SU-DHL-6 (cell line): Measurements from ENCODE around the gene CDK19.

ENCODE experiments used
- EZH2phosphoT487 ChIP-seq: fragments of 200-600 bp; sonication (generic), shearing (Covaris generic); conservative IDR thresholded peaks from 2 replicates; pipeline ENCODE4 v1.6.1; 2018; ENCODE audit warnings: mild to moderate bottlenecking, antibody characterized with exemption, low read length, moderate library complexity, mixed read lengths
- TF ChIP-seq, protein P1 (sequence below): fragments of 200-600 bp; sonication (generic); IDR thresholded peaks from one replicate; pipeline ENCODE4 v1.5.1; 2017; ENCODE audit warnings: antibody characterized with exemption, mild to moderate bottlenecking, low read length, moderate library complexity; ENCODE audit not compliant: insufficient read depth, poor library complexity, severe bottlenecking

DNA sequence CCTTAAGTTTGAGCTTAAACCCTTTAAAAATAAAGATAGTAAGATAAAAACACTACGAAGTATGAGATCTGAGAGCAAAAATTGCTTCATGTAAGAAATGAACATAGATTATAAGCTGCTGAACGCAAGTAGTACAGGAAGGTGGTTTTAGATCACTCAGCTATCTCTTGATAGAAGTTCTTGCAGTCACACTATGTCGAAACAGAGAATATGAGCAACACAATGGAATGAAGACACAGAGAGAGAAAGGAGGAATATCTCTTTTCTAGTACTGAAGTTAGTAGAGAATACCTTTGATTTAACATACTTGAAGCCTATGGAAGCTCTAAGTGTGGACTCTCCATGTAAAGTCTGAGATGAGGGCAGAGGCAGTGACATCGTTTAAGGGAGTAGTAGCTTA lies 162.7 kb downstream of the CDK19 start:
- TF ChIP-seq, protein P1, sequence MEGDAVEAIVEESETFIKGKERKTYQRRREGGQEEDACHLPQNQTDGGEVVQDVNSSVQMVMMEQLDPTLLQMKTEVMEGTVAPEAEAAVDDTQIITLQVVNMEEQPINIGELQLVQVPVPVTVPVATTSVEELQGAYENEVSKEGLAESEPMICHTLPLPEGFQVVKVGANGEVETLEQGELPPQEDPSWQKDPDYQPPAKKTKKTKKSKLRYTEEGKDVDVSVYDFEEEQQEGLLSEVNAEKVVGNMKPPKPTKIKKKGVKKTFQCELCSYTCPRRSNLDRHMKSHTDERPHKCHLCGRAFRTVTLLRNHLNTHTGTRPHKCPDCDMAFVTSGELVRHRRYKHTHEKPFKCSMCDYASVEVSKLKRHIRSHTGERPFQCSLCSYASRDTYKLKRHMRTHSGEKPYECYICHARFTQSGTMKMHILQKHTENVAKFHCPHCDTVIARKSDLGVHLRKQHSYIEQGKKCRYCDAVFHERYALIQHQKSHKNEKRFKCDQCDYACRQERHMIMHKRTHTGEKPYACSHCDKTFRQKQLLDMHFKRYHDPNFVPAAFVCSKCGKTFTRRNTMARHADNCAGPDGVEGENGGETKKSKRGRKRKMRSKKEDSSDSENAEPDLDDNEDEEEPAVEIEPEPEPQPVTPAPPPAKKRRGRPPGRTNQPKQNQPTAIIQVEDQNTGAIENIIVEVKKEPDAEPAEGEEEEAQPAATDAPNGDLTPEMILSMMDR, result no peak
- TF ChIP-seq EZH2phosphoT487, result no peak
